Stimulated activated CD8-positive, alpha-beta memory T cell treated with anti-CD3 and anti-CD28 coated beads, Interleukin-12 subunit alpha, Interleukin-12 subunit beta, amount 100 ng/mL, for 1 hour (primary cell): Measurements from ENCODE around the gene IL17RD.

Experiments used
- DNase-seq: peaks from one replicate; pipeline ENCODE4 v3.0.0-alpha.2; 2020; ENCODE audit warnings: low read depth

IL17RD gene

DNA sequence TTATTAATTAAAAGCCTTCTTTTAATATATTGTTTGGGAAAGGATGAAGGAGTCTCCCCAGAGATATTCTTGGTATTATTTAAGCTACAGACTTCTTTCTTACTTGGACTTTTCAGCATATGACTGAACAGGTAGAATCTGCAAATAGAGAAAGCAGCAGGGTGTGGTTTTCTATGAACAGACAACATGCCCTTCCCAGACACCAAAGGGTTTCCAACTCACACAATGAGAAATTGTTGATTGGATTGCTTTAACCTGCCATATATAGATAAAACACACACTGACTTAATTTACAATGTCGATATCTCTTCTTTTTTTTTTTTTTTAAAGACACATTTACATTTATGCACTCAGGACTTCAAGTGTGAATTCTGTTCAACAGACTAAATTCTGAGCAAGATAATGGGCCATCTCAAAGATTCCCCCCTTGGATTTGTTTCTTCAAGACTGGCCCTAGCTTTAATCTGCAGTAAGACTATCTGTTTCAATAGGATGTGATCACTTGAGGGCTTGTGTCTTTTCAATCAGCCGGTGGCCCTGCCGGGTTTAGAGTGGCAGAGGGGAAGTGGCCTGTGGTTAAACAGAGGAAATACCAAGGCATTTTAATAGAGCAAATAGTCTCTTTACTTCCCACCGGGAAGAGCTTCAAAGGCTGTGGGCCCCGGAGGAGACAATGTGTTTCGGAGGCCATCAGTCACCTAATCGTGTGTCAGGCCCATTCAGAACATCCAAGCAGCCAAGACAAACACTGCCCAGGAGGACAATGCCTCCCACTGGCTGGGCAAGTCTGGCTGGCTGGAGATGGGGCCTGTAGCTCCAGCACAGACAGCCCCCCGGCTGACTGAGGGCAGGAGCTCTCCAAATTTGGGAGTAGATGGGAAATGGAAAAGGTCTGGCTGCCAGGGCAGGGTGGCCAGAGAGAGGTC lies 6.1 kb downstream of the IL17RD start:
- DNase-seq, result no peak

GRCh38 chr3:57158325-57158724 lies 6.8 kb downstream of the IL17RD start:
- no peak for DNase-seq

- no peak for DNase-seq
Measured at GRCh38 chr3:57157545-57157944, 7.6 kb downstream of the IL17RD start.

GRCh38 chr3:57155310-57155643 lies 9.9 kb downstream of the IL17RD start:
- DNase-seq, result no peak

DNA sequence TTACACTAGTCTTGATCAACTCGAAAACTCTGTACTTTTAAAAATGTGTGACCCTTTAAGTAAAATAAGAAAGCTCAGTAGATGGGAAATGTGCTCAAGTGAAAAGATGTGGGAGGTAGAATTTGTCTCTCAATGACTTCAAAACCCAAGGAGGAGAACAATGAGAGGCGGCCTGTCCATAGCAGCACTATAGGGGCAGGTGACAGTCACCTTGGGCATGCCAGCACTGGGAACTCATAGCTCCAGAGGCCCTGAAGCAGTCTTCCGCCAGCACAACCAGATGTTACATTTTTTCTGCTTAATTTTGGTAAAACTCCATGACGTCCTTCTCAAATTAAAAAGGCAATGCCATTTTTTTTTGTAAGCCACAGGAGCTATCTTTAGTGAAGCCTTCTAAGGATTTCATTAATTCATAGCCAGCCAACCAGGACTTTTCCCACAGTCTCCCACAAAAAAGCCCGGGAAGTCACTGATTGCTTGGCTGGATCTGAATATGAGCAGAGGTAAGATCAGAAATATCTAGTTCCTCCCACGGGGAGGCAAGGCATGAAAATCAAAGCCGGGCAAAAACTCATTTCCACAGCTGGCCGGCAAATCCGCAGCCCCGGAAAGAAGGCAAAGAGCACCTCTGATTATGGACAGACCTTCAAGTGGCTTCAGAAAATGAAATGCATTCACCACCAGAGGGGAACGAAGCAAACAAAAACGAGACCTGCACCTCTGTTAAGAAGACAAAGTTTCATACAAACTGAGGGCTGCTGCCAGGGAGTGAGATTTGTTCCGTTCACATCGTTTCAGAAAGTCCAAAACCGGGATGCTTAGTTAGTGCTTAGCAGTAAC lies 10.5 kb downstream of the IL17RD start:
- DNase-seq, result no peak

GRCh38 chr3:57152151-57153143 lies 12.7 kb downstream of the IL17RD start:
- no peak for DNase-seq

GRCh38 chr3:57151749-57152148 lies 13.4 kb downstream of the IL17RD start:
- DNase-seq, result no peak

GRCh38 chr3:57151021-57151449 lies 14.1 kb downstream of the IL17RD start:
- DNase-seq, result no peak

DNA sequence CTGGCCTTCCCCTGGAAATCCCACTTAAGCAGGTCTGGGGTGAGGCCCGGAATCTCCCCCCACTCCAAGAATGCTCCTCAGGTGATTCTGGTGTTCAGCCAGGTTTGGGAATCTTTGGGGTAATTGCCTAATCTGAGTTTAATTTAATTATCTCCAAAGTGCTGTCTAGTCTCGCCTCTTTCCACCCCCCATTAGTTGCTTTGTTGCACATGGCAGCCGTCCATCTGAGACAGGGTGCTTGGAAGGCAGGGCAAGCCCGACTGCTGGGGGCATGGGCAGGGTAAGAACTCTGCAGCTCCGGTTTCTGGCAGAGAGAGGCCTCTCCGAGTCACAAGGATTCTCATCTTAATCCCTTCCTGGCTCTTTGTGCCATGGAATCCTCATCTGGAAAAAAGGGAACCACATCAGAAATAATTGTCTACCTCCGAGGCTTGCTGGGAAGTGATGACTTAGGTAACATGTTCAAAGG lies 15.0 kb downstream of the IL17RD start:
- no peak for DNase-seq

DNA sequence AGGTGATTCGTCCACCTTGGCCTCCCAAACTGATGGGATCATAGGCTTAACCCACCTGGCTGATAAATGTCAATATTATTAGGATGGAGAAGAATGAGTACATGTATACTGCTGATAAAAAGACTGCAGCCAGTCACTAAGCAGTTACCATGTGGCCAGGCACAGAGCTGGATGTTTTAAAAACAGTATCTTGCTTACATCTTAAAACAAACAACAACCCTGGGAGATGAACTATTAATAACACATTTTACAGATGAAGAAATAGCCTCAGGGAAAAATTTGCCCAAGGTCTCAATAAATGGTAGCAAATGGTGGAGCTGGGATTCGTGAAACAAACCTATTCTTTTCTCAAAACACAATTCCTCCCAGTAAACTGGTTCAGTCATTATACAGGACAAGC lies 18.1 kb downstream of the IL17RD start:
- DNase-seq, result no peak

DNA sequence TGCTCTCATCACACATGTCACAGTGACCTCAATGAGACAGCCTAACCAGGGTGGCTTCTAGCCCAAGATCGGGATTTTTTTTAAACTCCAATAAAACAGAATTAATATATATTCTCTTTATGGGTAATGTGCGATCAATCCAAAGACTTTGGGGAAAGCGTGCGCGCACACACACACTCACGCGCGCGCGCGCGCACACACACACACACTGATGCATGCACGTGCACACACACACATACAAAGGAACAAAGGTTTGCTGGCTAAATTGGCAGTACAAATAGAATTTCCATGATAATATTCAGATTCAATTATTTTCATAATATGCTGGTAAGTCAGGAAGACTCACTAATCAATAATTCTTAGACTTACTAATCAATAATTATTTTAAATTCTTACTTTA lies 19.3 kb downstream of the IL17RD start:
- no peak for DNase-seq

GRCh38 chr3:57144952-57145351 lies 20.2 kb downstream of the IL17RD start:
- DNase-seq, result no peak

GRCh38 chr3:57143886-57144459 lies 21.2 kb downstream of the IL17RD start:
- DNase-seq, result no peak

GRCh38 chr3:57142411-57142723 lies 22.8 kb downstream of the IL17RD start:
- no peak for DNase-seq

DNA sequence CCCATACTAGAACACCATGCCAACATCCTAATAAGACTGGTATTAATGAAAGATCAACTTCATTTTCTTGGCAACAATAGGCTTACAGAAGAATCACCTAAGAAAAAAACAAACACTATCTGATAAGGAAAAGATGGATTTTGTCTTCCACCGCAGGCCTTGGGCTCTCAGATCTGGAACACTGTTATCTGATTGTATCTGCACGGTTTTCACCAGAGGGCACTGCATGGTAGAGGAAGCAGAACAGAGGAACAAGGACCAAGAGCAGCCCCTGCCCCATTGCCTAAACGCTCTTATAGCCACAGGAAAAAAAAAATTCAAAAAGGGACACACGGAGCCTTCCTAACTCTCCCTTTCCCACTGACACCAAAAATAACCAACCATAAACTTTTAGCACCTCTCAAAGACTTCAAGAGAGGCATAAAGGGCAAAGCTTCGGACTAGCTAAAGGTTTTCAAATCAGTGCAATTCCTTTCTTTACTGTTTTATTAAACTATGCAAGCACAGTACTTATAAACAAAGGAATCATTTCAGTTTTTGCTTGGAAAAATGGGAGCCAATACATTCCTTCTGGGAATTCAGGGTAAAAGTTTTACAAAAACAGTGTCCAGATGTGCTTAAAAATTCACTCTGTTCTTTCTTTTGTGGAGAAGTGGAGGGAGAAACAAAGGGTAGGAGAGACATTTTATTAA lies 23.3 kb downstream of the IL17RD start:
- DNase-seq, result no peak

DNA sequence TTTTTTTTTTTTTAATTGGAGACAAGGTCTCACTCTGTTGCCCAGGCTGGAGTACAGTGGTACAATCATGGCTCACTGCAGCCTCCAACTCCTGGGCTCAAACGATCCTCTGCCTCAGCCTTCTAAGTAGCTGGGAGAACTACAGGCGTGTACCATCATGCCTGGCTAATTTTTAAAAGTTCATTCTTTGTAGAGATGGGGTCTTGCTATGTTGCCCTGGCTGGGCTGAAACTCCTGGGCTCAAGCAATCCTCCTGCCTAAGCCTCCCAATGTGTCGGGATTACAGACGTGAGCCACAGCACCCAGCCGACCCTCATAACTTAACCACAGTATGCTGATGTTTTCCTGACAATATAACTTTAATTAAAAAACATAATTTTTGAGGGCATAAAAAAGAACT lies 24.3 kb downstream of the IL17RD start:
- no peak for DNase-seq

DNA sequence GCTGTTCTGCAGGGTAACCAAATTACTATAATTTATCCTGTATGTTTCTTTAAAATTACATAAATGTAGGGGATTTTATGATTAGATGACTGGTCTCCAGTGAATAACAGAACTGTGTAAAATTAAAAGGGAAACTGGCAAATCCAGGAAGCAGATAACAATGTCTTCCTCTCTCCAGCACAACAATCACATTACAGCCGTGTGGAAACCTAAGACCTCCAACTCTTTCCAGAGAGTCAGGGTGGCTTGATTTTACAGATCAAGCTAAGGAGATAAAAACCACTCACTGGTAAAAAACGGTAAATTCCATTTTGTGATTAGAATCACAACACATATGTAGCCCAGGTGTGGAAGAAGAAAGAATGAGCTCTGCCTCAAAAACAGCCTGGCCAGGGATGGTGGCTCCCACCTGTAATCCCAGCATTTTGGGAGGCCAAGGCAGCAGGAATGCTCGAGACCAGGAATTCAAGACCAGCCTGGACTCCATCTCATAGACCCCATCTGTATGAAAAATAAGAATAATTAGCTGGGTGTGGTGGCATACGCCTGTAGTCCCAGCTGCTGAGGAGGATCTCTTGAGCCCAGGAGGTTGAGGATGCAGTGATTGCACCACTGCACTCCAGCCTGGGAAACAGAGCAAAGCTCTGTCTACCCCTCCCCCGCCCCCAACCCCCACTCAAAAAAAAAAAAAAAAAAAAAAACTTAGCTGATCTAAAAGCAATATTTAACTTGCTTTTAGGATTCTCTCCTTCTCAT lies 29.0 kb downstream of the IL17RD start:
- no peak for DNase-seq

GRCh38 chr3:57133157-57133556 lies 32.0 kb downstream of the IL17RD start:
- DNase-seq, result no peak

- no peak for DNase-seq
Measured at GRCh38 chr3:57132674-57133073, 32.5 kb downstream of the IL17RD start.

- no peak for DNase-seq
Measured at GRCh38 chr3:57131210-57131588, 34.0 kb downstream of the IL17RD start.
